GM21786 (cell line): ENCODE data around the gene NEDD4L.
A peak's percentile ranks its signal among the peaks of the same experiment; 100 is the strongest.
"Not testable (repeated sequence)": the region's sequence is repeated elsewhere in the genome, so short reads cannot be mapped to it uniquely, and the experiment has no call there.

Experiments used
- ATAC-seq: cut with Tn5 transposase; IDR thresholded peaks from one replicate; pipeline ENCODE4 v1.9.1; 2021; ENCODE audit not compliant: unreplicated experiment

Gene NEDD4L

GRCh38 chr18:58026395-58026794 lies 17.6 kb upstream of the NEDD4L start:
- ATAC-seq = no peak

DNA sequence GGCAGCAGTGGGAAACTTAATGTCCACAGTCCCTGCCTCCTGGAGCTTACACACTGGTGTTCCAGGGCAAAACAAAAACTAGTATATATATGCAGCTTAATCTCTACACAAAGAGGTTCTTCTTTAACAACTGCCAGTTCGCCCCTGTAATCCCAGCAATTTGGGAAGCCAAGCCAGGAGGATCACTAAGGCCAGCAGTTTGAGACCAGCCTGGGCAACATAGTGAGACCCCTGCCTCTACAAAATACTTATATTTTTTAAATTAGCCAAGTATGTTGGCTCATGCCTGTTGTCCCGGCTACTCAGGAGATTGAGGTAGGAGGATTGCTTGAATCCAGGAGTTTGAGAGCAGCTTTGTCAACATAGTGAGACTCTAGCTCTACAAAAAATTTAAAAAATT lies 17.2 kb upstream of the NEDD4L start:
- ATAC-seq = no peak

DNA sequence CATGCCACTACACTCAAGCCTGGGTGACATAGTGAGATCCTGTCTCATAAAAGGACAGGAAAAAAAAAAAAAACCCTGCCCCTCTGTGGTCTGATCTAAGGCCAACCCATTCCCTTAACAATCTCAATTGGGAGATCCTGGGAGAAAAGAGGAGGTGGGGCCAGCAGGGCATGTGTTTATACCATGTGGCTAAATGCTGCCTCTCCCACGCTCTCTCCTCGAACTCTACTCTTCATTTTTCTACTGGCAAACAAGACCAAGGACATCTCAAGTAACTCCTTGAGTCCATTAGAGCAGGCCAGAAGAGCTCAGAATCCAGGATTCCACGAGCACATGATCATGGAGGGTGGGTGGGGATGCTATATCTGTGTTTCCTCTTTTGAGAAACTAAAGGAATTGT lies 16.7 kb upstream of the NEDD4L start:
- ATAC-seq = no peak

DNA sequence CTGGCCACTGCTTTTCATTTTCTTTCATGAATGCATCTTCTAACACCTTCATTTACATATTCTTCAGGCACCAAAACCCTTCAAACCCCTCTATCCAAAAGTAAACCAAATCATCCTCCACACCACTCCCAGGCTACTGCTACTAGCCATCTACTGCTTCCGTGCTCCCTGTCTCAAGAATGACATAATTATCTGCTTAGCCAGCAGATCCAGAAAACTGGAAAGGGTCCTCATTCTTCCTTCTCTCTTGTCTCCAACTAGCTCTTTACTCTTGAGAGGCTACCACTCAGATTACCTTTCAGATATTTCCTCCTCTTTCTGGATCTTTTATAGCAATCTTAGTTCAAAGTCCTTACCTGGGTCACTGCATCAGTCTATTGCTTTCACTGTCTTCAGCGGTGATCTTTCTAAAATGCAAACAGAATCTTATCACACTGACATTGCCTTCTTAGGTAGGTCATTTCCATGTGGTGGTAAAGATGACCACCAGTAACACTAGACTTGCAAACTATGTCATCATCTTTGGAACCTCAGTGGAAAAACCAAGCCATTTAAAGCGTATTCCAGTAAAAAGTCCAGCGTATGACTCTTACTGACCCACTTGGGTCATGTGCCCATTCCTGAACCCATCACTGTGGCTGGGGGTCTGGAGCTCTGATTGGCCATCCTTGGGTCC lies 15.8 kb upstream of the NEDD4L start:
- no peak for ATAC-seq

- no peak for ATAC-seq
These were observed 11.8 kb upstream of the NEDD4L start for GRCh38 chr18:58032233-58032632.

DNA sequence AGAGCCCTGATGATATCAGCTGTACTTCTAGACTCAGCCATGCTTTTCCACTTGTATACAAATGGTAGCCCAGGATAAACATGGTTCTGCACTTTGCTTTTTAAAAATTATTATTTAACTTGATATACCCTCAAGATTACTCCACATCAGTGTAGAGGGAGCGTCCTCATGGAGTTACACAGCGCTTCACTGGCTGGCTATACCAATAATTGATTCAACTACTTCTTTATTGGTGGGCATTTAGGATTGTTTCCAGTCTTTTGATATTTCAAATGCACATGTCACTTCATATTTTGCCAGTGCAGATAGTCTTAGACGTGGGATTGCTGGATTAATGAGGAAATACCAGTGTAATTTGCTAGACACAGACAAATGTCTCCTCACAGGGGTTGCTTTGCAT lies 10.8 kb upstream of the NEDD4L start:
- ATAC-seq = no peak

GRCh38 chr18:58034370-58034769 lies 9.7 kb upstream of the NEDD4L start:
- ATAC-seq = no peak

- ATAC-seq = no peak
These were observed 6.9 kb upstream of the NEDD4L start for GRCh38 chr18:58037163-58037562.

DNA sequence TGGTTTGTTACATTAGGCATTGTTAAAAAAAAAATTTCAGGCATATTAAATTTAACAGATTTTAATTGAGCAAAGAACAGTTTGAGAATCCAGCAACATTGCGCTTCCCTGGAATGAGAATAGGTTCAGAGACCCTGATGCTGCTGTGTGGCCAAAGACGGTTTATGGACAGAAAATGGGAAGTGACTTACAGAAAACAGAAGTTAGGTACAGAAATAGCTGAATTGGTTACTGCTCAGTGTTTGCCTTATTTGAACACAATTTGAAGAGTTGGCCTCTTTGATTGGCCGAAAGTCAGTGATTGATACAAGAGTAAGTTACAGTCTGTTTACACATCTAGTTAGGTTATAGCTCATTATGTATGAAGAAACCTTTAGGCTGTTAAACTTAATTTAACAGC lies 6.0 kb upstream of the NEDD4L start:
- ATAC-seq = no peak

DNA sequence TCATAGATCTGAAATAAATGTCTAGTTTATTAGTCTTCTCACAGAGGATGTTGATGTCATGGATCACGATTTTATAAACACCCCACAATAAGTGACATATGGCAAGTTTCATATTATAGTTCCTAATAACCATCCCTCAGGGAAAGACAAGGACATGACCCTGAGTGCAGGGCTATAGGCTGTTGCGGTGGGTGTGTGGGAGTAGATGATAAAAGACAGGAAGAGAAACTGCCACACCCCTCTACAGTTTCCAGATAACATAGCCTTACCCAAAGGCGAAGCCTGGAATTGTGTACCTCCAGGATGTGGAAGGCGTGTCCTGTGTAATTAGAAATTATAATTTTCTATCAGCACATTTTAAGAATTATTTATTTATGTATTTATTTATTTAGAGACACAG lies 2.4 kb upstream of the NEDD4L start:
- no peak for ATAC-seq

GRCh38 chr18:58042826-58043490 lies 1.1 kb upstream of the NEDD4L start:
- no peak for ATAC-seq

DNA sequence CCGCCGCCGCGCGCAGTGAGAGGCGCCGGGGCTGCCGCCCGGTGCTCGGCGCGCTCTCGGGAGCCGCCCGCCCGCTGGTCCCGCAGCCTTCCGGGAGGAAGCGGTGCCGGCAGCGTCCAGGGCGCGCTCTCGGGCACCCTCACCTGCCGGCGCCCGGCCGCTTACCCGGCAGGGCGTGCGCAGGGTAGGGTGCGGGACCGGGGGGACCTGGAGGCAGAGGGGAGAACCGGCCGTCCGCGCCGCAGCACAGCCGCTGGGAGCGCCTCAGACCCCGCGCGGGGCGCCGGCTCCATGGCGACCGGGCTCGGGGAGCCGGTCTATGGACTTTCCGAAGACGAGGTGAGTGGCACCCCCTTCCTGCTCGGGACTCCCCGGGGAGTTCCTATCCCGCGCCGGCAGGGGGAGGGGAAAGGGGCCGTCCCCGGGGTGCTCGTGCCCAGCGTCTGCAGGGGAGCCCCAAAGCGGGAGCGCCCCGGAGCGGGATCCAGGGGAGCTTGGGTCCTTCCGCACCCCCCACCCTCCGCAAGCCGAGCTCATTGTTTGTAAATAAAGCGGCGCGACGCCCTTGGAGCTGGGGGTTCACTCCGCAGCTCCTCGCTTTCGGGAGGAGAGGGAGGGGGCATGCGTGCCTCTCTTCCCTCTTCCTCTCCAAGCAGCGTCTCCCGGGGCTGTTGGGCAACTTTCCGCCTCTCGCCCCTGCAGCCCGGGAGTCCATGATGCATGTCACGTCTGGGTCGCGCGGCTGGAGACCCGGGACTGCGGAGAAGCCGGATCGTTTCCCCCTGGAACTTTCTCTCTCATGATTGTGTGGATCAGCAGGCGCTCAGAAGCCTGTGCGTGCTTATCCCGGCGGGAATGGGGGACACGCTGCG lies 580 bp downstream of the NEDD4L start:
- ATAC-seq = peak; percentile 33

DNA sequence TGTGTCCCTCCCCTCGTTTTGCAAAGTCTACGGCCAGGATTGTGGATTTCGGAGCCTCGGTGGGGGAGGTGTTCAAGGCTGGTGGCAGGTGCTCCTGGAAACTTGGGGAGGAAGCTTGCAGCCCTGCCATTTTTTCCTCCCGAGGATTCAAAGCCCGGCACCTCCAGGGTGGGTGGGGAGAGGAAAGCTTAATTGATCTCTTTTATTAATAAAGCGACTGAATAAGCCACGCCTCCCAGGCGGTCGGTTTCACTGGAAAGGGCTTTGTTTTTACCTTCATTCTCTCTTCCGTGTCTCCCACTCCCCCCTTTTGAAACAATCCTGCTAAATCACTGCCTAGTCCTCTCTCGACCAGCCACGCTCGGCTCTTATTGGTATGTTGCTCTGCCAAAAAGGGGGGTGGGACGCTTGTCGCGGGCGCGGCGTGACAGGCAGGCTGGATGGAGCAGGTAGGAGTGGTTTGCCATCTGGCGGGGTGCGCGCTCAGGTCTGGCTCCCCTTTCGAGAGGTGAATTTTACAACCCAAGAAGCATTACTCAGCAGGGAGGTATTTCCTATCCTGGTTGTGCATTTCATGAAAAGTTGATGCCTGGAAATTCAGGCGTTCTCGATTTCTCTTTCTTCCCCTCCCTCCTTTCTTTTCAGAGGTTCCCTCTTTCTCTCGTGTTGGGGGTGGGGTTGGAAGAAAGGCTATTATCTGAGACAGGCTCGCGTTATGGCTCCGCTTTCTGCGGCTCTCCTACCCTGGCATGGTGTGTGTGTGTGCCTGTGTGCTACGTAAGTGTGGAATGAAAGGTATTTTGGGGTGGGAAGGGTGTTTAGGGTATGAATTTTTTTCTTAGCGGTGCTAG lies 1.4 kb downstream of the NEDD4L start:
- ATAC-seq = no peak

DNA sequence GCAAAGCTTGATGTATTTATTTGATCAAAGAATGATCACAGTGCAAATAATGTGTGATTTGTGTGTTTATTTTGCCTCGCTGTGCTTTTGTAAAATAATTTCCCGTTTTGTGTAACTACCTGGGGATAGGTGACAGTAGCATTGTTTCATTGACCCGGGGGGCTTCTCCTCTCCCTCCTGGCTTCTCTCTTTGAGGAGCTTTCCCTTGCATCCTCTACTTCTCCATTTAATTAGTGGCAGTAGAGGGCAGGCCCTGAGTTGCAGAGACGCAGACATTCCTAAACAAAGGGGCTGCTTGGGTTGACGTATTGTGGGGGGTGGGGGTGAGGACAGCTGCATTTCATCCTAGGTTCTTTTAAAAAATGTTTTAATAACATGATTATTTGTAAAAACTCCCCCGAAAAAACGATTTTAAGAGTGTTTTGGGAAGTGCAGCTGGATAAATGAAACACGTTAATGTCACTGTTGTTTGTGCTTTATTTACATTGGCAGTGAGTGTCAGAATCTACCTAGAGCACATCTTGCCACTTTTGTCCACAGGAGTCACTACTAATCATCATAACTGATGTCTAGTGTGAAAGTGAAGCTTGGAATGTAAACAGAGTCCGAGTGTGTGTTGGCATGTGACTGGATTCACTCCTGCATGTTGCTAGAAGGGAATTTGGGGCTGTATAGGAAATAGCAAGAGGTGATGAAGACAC lies 2.2 kb downstream of the NEDD4L start:
- no peak for ATAC-seq

DNA sequence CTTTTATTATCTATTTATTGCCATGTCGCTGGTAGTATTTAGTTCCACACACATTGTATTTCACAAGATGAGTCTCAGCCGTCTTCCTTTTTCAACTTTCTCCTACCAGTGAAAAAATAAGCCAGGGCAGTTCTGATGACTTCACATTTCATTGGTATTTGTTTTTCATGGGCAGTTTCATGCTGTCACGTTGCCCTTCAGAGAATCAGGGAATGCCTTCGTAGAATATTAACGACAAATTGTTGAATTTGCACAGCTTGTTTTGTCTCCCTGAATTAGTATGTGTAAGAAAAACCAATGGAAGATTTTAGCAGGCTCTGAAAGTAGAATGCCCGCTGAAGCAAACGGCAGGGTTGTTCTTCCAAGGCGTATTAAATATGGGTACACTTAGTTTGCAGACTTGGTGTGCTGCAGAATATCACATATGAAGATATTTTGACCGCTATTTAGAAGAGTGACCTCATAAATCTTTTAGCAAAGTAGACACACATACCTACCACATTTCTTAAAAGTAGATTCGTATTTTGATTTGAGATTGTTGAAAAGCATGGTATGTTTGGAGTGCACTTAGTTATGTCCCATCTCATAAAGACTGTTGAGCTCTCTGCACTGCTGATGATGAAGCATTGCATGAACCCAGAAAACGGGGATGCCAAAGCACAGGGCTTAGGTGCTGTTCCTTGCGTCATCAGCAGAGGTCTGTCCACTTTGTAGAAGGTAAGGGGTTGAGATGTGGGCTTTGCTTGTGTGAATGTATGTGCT lies 2.9 kb downstream of the NEDD4L start:
- no peak for ATAC-seq

- no peak for ATAC-seq
These were observed 3.5 kb downstream of the NEDD4L start for GRCh38 chr18:58047556-58047882.

GRCh38 chr18:58048081-58048642 lies 4.1 kb downstream of the NEDD4L start:
- ATAC-seq = no peak

DNA sequence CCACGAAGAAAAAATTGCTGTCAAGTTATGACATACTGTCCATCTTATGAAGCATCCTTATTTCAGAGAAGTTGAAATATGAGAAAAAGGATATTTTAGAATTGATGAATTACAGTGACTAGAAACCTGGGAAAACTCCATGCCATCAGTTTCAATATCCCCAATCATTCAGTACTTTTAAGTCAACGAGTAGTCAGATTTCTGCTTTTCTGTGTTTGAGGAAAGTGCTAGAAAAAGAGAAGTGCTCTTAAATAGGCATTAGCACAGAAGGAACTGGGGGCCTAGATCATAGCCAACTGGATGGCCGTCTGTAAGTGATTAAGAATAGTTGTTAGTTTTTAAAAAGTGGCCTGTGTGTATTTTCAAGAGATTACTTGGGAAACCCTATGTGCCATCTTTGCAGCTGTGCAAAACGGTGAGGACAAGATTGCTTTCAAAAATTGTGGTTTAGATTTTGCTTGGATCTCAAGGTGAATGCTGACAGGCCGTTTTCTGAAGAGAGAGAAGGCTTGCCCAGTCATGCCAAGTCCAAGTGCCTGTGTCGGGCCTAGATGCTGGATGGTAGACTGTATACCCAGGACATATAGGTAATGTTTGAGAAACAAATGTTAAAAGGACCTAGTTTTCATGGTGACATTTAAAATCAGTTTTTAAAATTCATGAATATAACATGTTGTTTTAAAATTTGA lies 5.1 kb downstream of the NEDD4L start:
- no peak for ATAC-seq

- not testable (repeated sequence) for ATAC-seq
These were observed 6.9 kb downstream of the NEDD4L start for GRCh38 chr18:58050963-58051362.
